HL-60 (cell line): Measurements from ENCODE around the gene AZU1.

Source experiments
- DNase-seq, 2 experiments: peaks; one replicate each; pipeline ENCODE4 v3.0.0-alpha.2; 2010 to 2020; ENCODE audit warnings: low read depth in 1 of 2, low spot score in 1 of 2
- H3K27ac ChIP-seq: fragments of 250-450 bp; sonication (Bioruptor Pico); replicated peaks from 2 replicates; pipeline ENCODE4 v1.5.1; 2020; ENCODE audit warnings: mild to moderate bottlenecking, moderate library complexity
- H3K27me3 ChIP-seq: fragments of 250-450 bp; sonication (Bioruptor Pico); 2 replicates; pipeline ENCODE4 v1.5.1; 2021; ENCODE audit warnings: mild to moderate bottlenecking, moderate library complexity; ENCODE audit not compliant: insufficient read depth, poor library complexity, severe bottlenecking
- H3K4me3 ChIP-seq: replicated peaks from 2 replicates; pipeline ENCODE4 v1.5.1; 2011; ENCODE audit warnings: mild to moderate bottlenecking, control low read depth, low read length; ENCODE audit not compliant: insufficient read depth
- GABPA ChIP-seq: IDR thresholded peaks from 2 replicates; pipeline ENCODE4 v1.6.1; 2012; ENCODE audit warnings: low read depth
- POLR2AphosphoS5 ChIP-seq: IDR thresholded peaks from 2 replicates; pipeline ENCODE4 v1.6.1; 2012; ENCODE audit warnings: low read depth
- SPI1 ChIP-seq: IDR thresholded peaks from 2 replicates; pipeline ENCODE4 v1.6.1; 2012; ENCODE audit warnings: low read depth, mild to moderate bottlenecking, borderline replicate concordance
- TF ChIP-seq, protein P1 (sequence below): IDR thresholded peaks from 2 replicates; pipeline ENCODE4 v1.6.1; 2012; ENCODE audit warnings: low read depth; ENCODE audit not compliant: insufficient replicate concordance
- TF ChIP-seq, protein P2 (sequence below): IDR thresholded peaks from one replicate; pipeline ENCODE4 v1.5.1; 2011; ENCODE audit warnings: low read length, control low read depth, inconsistent platforms; ENCODE audit not compliant: insufficient read depth

AZU1 gene

DNA sequence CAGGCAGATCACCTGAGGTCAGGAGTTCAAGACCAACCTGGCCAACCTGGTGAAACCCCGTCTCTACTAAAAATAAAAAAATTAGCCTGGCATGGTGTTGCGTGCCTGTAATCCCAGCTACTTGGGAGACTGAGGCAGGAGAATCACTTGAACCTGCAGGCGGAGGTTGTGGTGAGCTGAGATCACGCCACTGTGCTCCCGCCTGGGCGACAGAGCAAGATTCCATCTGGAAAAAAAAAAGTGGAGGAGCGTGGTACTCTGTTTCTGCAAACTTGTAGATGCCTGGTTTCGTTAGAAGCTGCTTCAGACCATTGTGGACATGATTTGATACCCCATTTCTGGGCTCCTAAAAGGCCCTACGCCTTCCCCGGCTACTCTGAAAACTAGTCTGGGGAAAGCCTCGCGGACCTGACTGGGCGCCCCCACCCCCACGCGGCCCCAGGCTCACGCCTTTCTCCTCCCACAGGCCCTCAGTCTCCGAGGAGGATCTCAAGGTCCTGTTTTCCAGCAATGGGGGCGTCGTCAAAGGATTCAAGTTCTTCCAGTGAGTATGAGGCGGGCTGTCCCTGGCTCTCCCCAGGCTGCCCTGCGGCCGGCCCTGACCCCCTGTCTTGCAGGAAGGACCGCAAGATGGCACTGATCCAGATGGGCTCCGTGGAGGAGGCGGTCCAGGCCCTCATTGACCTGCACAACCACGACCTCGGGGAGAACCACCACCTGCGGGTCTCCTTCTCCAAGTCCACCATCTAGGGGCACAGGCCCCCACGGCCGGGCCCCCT is 17.4 kb upstream of the AZU1 start:
- no peak overlapping the region for H3K4me3 ChIP-seq
- TF ChIP-seq SPI1 (no peak), GABPA (no peak), POLR2AphosphoS5 (no peak)
- TF ChIP-seq, protein P1, sequence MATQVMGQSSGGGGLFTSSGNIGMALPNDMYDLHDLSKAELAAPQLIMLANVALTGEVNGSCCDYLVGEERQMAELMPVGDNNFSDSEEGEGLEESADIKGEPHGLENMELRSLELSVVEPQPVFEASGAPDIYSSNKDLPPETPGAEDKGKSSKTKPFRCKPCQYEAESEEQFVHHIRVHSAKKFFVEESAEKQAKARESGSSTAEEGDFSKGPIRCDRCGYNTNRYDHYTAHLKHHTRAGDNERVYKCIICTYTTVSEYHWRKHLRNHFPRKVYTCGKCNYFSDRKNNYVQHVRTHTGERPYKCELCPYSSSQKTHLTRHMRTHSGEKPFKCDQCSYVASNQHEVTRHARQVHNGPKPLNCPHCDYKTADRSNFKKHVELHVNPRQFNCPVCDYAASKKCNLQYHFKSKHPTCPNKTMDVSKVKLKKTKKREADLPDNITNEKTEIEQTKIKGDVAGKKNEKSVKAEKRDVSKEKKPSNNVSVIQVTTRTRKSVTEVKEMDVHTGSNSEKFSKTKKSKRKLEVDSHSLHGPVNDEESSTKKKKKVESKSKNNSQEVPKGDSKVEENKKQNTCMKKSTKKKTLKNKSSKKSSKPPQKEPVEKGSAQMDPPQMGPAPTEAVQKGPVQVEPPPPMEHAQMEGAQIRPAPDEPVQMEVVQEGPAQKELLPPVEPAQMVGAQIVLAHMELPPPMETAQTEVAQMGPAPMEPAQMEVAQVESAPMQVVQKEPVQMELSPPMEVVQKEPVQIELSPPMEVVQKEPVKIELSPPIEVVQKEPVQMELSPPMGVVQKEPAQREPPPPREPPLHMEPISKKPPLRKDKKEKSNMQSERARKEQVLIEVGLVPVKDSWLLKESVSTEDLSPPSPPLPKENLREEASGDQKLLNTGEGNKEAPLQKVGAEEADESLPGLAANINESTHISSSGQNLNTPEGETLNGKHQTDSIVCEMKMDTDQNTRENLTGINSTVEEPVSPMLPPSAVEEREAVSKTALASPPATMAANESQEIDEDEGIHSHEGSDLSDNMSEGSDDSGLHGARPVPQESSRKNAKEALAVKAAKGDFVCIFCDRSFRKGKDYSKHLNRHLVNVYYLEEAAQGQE: no peak
- TF ChIP-seq, protein P2, sequence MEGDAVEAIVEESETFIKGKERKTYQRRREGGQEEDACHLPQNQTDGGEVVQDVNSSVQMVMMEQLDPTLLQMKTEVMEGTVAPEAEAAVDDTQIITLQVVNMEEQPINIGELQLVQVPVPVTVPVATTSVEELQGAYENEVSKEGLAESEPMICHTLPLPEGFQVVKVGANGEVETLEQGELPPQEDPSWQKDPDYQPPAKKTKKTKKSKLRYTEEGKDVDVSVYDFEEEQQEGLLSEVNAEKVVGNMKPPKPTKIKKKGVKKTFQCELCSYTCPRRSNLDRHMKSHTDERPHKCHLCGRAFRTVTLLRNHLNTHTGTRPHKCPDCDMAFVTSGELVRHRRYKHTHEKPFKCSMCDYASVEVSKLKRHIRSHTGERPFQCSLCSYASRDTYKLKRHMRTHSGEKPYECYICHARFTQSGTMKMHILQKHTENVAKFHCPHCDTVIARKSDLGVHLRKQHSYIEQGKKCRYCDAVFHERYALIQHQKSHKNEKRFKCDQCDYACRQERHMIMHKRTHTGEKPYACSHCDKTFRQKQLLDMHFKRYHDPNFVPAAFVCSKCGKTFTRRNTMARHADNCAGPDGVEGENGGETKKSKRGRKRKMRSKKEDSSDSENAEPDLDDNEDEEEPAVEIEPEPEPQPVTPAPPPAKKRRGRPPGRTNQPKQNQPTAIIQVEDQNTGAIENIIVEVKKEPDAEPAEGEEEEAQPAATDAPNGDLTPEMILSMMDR: no peak
- H3K27me3 ChIP-seq: no peaks in the 10 kb centered on the region
- DNase-seq: peak in 1 of 2 experiments; percentile 60
- peak overlapping the region; percentile 62 for H3K27ac ChIP-seq

DNA sequence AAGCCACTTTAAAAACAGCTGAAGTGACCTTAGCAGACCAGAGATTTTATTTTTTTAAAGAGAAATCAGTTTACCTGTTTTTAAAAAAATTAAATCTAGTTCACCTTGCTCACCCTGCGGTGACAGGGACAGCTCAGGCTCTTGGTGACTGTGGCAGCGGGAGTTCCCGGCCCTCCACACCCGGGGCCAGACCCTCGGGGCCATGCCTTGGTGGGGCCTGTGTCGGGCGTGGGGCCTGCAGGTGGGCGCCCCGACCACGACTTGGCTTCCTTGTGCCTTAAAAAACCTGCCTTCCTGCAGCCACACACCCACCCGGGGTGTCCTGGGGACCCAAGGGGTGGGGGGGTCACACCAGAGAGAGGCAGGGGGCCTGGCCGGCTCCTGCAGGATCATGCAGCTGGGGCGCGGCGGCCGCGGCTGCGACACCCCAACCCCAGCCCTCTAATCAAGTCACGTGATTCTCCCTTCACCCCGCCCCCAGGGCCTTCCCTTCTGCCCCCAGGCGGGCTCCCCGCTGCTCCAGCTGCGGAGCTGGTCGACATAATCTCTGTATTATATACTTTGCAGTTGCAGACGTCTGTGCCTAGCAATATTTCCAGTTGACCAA is 16.7 kb upstream of the AZU1 start:
- H3K4me3 ChIP-seq: no peak overlapping the region
- no peaks in the 10 kb centered on the region for H3K27me3 ChIP-seq
- peak overlapping the region; percentile 62 for H3K27ac ChIP-seq
- DNase-seq: peak; percentile 41 to 63
- no peak for TF ChIP-seq GABPA
- TF ChIP-seq SPI1: no peak
- peak; percentile 14; the same call in 1 of the 2 replicates for TF ChIP-seq POLR2AphosphoS5
- TF ChIP-seq, protein P2: no peak
- TF ChIP-seq, protein P1: no peak

DNA sequence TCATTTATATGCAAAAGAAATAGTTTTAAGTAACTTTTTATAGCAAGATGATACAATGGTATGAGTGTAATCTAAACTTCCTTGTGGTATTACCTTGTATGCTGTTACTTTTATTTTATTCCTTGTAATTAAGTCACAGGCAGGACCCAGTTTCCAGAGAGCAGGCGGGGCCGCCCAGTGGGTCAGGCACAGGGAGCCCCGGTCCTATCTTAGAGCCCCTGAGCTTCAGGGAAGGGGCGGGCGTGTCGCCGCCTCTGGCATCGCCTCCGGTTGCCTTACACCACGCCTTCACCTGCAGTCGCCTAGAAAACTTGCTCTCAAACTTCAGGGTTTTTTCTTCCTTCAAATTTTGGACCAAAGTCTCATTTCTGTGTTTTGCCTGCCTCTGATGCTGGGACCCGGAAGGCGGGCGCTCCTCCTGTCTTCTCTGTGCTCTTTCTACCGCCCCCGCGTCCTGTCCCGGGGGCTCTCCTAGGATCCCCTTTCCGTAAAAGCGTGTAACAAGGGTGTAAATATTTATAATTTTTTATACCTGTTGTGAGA is 16.1 kb upstream of the AZU1 start:
- no peak for DNase-seq
- Histone ChIP-seq H3K27ac (peak overlapping the region; percentile 62), H3K4me3 (no peak overlapping the region; the same call in 1 of the 2 replicates), H3K27me3 (no peaks in the 10 kb centered on the region)
- TF ChIP-seq, protein P2: no peak
- TF ChIP-seq SPI1 (no peak), GABPA (no peak; the same call in 1 of the 2 replicates), POLR2AphosphoS5 (no peak)
- TF ChIP-seq, protein P1: no peak
